ENCODE data around the gene AP1B1. TPM values are rescaled to one million over a fixed set of nuclear protein-coding genes. Genes with fewer than 3 reads are reported as not detected.

Gene AP1B1
- total RNA-seq, 8 experiments from 2014 or later, result 31.3 to 60.4 (median 45.4) TPM

- no peak overlapping the region for H3K27ac ChIP-seq
- 80 to 100% (median 94%) methylated on average over 1 to 9 of the region's 12 CpGs; no CpG with 5 or more reads in 4 of the 10 experiments for WGBS, 10 experiments
- no peak for ATAC-seq (replicated peaks in 6 of 8)
- no peaks in the 10 kb centered on the region for H3K4me1 ChIP-seq (replicated peaks in 1 of 2)
- H3K4me3 ChIP-seq, result no peak overlapping the region
- in situ Hi-C loops (cut with MboI; ENCODE audit: low pct_unique_long_range_greater_than_20kb in 2 of 9, low sequenced_read_pairs in 9 of 9, unreplicated experiment in 9 of 9), result no loop called here
These were observed 53.5 kb downstream of the AP1B1 start for GRCh38 chr22:29334696-29335344.

GRCh38 chr22:29334148-29334547 is 54.2 kb downstream of the AP1B1 start:
- Histone ChIP-seq H3K4me1 (replicated peaks in 1 of 2) (no peaks in the 10 kb centered on the region), H3K4me3 (no peak overlapping the region), H3K27ac (no peak overlapping the region)
- no peak for ATAC-seq (replicated peaks in 6 of 8)
- WGBS, 10 experiments, result 80 to 100% (median 100%) methylated on average over 1 to 2 of the region's 7 CpGs; no CpG with 5 or more reads in 7 of the 10 experiments
- in situ Hi-C loops (cut with MboI; ENCODE audit: low pct_unique_long_range_greater_than_20kb in 2 of 9, low sequenced_read_pairs in 9 of 9, unreplicated experiment in 9 of 9), result no loop called here

- H3K4me1 ChIP-seq (replicated peaks in 1 of 2), result no peaks in the 10 kb centered on the region
- in situ Hi-C loops (cut with MboI; ENCODE audit: low pct_unique_long_range_greater_than_20kb in 2 of 9, low sequenced_read_pairs in 9 of 9, unreplicated experiment in 9 of 9), result no loop called here
- 94 to 100% (median 100%) methylated on average over 1 to 6 of the region's 8 CpGs; no CpG with 5 or more reads in 7 of the 10 experiments for WGBS, 10 experiments
- H3K4me3 ChIP-seq, result no peak overlapping the region
- H3K27ac ChIP-seq, result no peak overlapping the region
- ATAC-seq (replicated peaks in 6 of 8), result no peak
These were observed 55.4 kb downstream of the AP1B1 start for GRCh38 chr22:29332886-29333496.

- H3K4me3 ChIP-seq, result no peak overlapping the region
- H3K27ac ChIP-seq, result no peak overlapping the region
- in situ Hi-C loops (cut with MboI; ENCODE audit: low pct_unique_long_range_greater_than_20kb in 2 of 9, low sequenced_read_pairs in 9 of 9, unreplicated experiment in 9 of 9), result no loop called here
- H3K4me1 ChIP-seq (replicated peaks in 1 of 2), result no peaks in the 10 kb centered on the region
- peak in 1 of 8 experiments; percentile 3 for ATAC-seq (replicated peaks in 6 of 8)
- WGBS, 10 experiments, result 67% methylated on average over 2 of the region's 14 CpGs; no CpG with 5 or more reads in 9 of the 10 experiments
These were observed 56.6 kb downstream of the AP1B1 start for GRCh38 chr22:29331658-29332300.

- in situ Hi-C loops (cut with MboI; ENCODE audit: low pct_unique_long_range_greater_than_20kb in 2 of 9, low sequenced_read_pairs in 9 of 9, unreplicated experiment in 9 of 9), result no loop called here
- ATAC-seq (replicated peaks in 6 of 8), result no peak
These were observed 57.2 kb downstream of the AP1B1 start for GRCh38 chr22:29331213-29331612.

GRCh38 chr22:29330753-29331152 is 57.6 kb downstream of the AP1B1 start:
- 40% methylated on average over 1 to 2 of the region's 9 CpGs; no CpG with 5 or more reads in 8 of the 10 experiments for WGBS, 10 experiments
- Histone ChIP-seq H3K4me3 (no peak overlapping the region), H3K27ac (no peak overlapping the region), H3K4me1 (replicated peaks in 1 of 2) (no peaks in the 10 kb centered on the region)
- in situ Hi-C loops (cut with MboI; ENCODE audit: low pct_unique_long_range_greater_than_20kb in 2 of 9, low sequenced_read_pairs in 9 of 9, unreplicated experiment in 9 of 9), result no loop called here
- ATAC-seq (replicated peaks in 6 of 8), result peak in 1 of 8 experiments; percentile 53

More at GRCh38 chr22:29331213-29331612, 57.2 kb downstream of the AP1B1 start:
- WGBS, 10 experiments, result 81 to 100% (median 93%) methylated on average over 1 to 6 of the region's 8 CpGs; no CpG with 5 or more reads in 6 of the 10 experiments
- H3K27ac ChIP-seq, result no peak overlapping the region
- no peak overlapping the region for H3K4me3 ChIP-seq
- no peaks in the 10 kb centered on the region for H3K4me1 ChIP-seq (replicated peaks in 1 of 2)

- 90 to 100% (median 98%) methylated on average over 1 to 4 of the region's 19 CpGs; no CpG with 5 or more reads in 6 of the 10 experiments for WGBS, 10 experiments
- ATAC-seq (replicated peaks in 6 of 8), result no peak
- H3K27ac ChIP-seq, result no peak overlapping the region
- no peak overlapping the region for H3K4me3 ChIP-seq
- in situ Hi-C loops (cut with MboI; ENCODE audit: low pct_unique_long_range_greater_than_20kb in 2 of 9, low sequenced_read_pairs in 9 of 9, unreplicated experiment in 9 of 9), result no loop called here
- H3K4me1 ChIP-seq (replicated peaks in 1 of 2), result no peaks in the 10 kb centered on the region
These were observed 58.1 kb downstream of the AP1B1 start for GRCh38 chr22:29330291-29330690.

GRCh38 chr22:29329581-29329980 is 58.8 kb downstream of the AP1B1 start:
- no peak overlapping the region for H3K27ac ChIP-seq
- H3K4me3 ChIP-seq, result no peak overlapping the region
- 80 to 100% (median 100%) methylated on average over 1 to 5 of the region's 11 CpGs; no CpG with 5 or more reads in 7 of the 10 experiments for WGBS, 10 experiments
- in situ Hi-C loops (cut with MboI; ENCODE audit: low pct_unique_long_range_greater_than_20kb in 2 of 9, low sequenced_read_pairs in 9 of 9, unreplicated experiment in 9 of 9), result no loop called here
- H3K4me1 ChIP-seq (replicated peaks in 1 of 2), result no peaks in the 10 kb centered on the region
- no peak for ATAC-seq (replicated peaks in 6 of 8)

GRCh38 chr22:29328566-29329500 is 59.5 kb downstream of the AP1B1 start:
- Histone ChIP-seq H3K4me3 (no peak overlapping the region), H3K27ac (no peak overlapping the region), H3K4me1 (replicated peaks in 1 of 2) (no peaks in the 10 kb centered on the region)
- in situ Hi-C loops (cut with MboI; ENCODE audit: low pct_unique_long_range_greater_than_20kb in 2 of 9, low sequenced_read_pairs in 9 of 9, unreplicated experiment in 9 of 9), result no loop called here
- WGBS, 10 experiments, result 60 to 100% (median 96%) methylated on average over 1 to 4 of the region's 34 CpGs; no CpG with 5 or more reads in 7 of the 10 experiments
- peak in 4 of 8 experiments; percentile 8 to 14 (median 9) for ATAC-seq (replicated peaks in 6 of 8)

- ATAC-seq (replicated peaks in 6 of 8), result peak in 3 of 8 experiments; percentile 5 to 35 (median 18)
- WGBS, 10 experiments, result 100% methylated on average over 3 of the region's 5 CpGs; no CpG with 5 or more reads in 9 of the 10 experiments
These were observed 60.3 kb downstream of the AP1B1 start for GRCh38 chr22:29328055-29328454.

GRCh38 chr22:29327089-29327764 is 61.1 kb downstream of the AP1B1 start:
- in situ Hi-C loops (cut with MboI; ENCODE audit: low pct_unique_long_range_greater_than_20kb in 2 of 9, low sequenced_read_pairs in 9 of 9, unreplicated experiment in 9 of 9), result no loop called here
- Histone ChIP-seq H3K4me1 (replicated peaks in 1 of 2) (no peaks in the 10 kb centered on the region), H3K4me3 (no peak overlapping the region), H3K27ac (no peak overlapping the region)
- peak in 5 of 8 experiments; percentile 9 to 20 (median 14) for ATAC-seq (replicated peaks in 6 of 8)
- 80 to 96% (median 82%) methylated on average over 1 to 5 of the region's 15 CpGs; no CpG with 5 or more reads in 4 of the 10 experiments for WGBS, 10 experiments

More at GRCh38 chr22:29328055-29328454, 60.3 kb downstream of the AP1B1 start:
- Histone ChIP-seq H3K27ac (no peak overlapping the region), H3K4me1 (replicated peaks in 1 of 2) (no peaks in the 10 kb centered on the region), H3K4me3 (no peak overlapping the region)
- in situ Hi-C loops (cut with MboI; ENCODE audit: low pct_unique_long_range_greater_than_20kb in 2 of 9, low sequenced_read_pairs in 9 of 9, unreplicated experiment in 9 of 9), result no loop called here

GRCh38 chr22:29326481-29326880 is 61.9 kb downstream of the AP1B1 start:
- 60 to 80% (median 80%) methylated on average over 1 to 3 of the region's 10 CpGs; no CpG with 5 or more reads in 7 of the 10 experiments for WGBS, 10 experiments
- in situ Hi-C loops (cut with MboI; ENCODE audit: low pct_unique_long_range_greater_than_20kb in 2 of 9, low sequenced_read_pairs in 9 of 9, unreplicated experiment in 9 of 9), result no loop called here

More at GRCh38 chr22:29326481-29326880, 61.9 kb downstream of the AP1B1 start:
- no peaks in the 10 kb centered on the region for H3K4me1 ChIP-seq (replicated peaks in 1 of 2)
- ATAC-seq (replicated peaks in 6 of 8), result peak in 3 of 8 experiments; percentile 2 to 8 (median 7)
- no peak overlapping the region for H3K27ac ChIP-seq
- H3K4me3 ChIP-seq, result no peak overlapping the region
